ENCODE data around the gene BTF3. TPM values are rescaled to one million over a fixed set of nuclear protein-coding genes. Genes with fewer than 3 reads are reported as not detected.

Gene BTF3
- polyA plus RNA-seq, 1 donor from 2014 or later, result 324 TPM

DNA sequence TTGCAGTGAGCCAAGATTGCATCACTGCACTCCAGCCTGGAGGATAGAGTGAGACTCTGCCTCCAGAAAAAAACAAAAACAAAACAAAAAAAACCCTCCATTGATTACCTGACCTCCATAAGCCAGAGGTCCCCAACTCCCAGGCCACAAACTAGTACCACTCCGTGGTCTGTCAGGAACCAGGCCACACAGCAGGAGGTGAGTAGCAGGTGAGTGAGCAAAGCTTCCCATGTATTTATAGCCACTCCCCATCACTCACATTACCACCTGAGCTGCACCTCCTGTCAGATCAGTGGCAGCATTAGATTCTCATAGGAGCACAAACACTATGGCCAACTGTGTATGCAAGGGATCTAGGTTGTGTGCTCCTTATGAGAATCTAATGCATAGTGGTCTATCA, 13.7 kb upstream of the BTF3 start:
- Histone ChIP-seq H3K27me3 (ENCODE audit: insufficient read depth, low read depth, low read length) (no peaks in the 10 kb centered on the region), H4K20me1 (ENCODE audit: insufficient read depth) (no peaks in the 10 kb centered on the region), H3K9me3 (ENCODE audit: low read length) (no peaks in the 10 kb centered on the region), H3K27ac (ENCODE audit: low read length) (no peak overlapping the region), H3K4me2 (ENCODE audit: low read length) (no peak overlapping the region), H3K9ac (ENCODE audit: low read length) (no peak overlapping the region), H3K9me2 (ENCODE audit: insufficient read depth, low read length) (no peaks in the 10 kb centered on the region), H3F3A (ENCODE audit: insufficient read depth, low read length, poor library complexity, severe bottlenecking) (no peaks in the 10 kb centered on the region), H3K4me3 (ENCODE audit: low read length) (no peak overlapping the region), H2AFZ (ENCODE audit: low read depth, low read length) (no peak overlapping the region), H3K36me3 (ENCODE audit: insufficient read depth, low read length) (no peaks in the 10 kb centered on the region), H3K79me2 (replicated peaks; ENCODE audit: insufficient read depth, low read length) (no peaks in the 10 kb centered on the region)
- TF ChIP-seq EZH2 (IDR thresholded peaks at IDR 0.05; ENCODE audit: borderline replicate concordance, insufficient read depth, low read length, poor library complexity, severe bottlenecking), result no peak
- TF ChIP-seq, protein P1, sequence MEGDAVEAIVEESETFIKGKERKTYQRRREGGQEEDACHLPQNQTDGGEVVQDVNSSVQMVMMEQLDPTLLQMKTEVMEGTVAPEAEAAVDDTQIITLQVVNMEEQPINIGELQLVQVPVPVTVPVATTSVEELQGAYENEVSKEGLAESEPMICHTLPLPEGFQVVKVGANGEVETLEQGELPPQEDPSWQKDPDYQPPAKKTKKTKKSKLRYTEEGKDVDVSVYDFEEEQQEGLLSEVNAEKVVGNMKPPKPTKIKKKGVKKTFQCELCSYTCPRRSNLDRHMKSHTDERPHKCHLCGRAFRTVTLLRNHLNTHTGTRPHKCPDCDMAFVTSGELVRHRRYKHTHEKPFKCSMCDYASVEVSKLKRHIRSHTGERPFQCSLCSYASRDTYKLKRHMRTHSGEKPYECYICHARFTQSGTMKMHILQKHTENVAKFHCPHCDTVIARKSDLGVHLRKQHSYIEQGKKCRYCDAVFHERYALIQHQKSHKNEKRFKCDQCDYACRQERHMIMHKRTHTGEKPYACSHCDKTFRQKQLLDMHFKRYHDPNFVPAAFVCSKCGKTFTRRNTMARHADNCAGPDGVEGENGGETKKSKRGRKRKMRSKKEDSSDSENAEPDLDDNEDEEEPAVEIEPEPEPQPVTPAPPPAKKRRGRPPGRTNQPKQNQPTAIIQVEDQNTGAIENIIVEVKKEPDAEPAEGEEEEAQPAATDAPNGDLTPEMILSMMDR (IDR thresholded peaks at IDR 0.05; ENCODE audit: poor library complexity, severe bottlenecking), result no peak
- no peak for TF ChIP-seq SMC3 (conservative IDR thresholded peaks at IDR 0.05; ENCODE audit: poor library complexity)
- TF ChIP-seq RAD21 (conservative IDR thresholded peaks at IDR 0.05), result no peak
- no peak for TF ChIP-seq TAF1 (IDR thresholded peaks at IDR 0.05; ENCODE audit: low read depth)
- no peak for TF ChIP-seq EP300 (conservative IDR thresholded peaks at IDR 0.05; ENCODE audit: poor library complexity, severe bottlenecking)
- TF ChIP-seq, protein P2, sequence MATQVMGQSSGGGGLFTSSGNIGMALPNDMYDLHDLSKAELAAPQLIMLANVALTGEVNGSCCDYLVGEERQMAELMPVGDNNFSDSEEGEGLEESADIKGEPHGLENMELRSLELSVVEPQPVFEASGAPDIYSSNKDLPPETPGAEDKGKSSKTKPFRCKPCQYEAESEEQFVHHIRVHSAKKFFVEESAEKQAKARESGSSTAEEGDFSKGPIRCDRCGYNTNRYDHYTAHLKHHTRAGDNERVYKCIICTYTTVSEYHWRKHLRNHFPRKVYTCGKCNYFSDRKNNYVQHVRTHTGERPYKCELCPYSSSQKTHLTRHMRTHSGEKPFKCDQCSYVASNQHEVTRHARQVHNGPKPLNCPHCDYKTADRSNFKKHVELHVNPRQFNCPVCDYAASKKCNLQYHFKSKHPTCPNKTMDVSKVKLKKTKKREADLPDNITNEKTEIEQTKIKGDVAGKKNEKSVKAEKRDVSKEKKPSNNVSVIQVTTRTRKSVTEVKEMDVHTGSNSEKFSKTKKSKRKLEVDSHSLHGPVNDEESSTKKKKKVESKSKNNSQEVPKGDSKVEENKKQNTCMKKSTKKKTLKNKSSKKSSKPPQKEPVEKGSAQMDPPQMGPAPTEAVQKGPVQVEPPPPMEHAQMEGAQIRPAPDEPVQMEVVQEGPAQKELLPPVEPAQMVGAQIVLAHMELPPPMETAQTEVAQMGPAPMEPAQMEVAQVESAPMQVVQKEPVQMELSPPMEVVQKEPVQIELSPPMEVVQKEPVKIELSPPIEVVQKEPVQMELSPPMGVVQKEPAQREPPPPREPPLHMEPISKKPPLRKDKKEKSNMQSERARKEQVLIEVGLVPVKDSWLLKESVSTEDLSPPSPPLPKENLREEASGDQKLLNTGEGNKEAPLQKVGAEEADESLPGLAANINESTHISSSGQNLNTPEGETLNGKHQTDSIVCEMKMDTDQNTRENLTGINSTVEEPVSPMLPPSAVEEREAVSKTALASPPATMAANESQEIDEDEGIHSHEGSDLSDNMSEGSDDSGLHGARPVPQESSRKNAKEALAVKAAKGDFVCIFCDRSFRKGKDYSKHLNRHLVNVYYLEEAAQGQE (IDR thresholded peaks at IDR 0.05; ENCODE audit: borderline replicate concordance), result no peak
- no peak for TF ChIP-seq MXI1 (conservative IDR thresholded peaks at IDR 0.05; ENCODE audit: poor library complexity, severe bottlenecking)
- TF ChIP-seq POLR2AphosphoS5 (IDR thresholded peaks at IDR 0.05), result no peak

DNA sequence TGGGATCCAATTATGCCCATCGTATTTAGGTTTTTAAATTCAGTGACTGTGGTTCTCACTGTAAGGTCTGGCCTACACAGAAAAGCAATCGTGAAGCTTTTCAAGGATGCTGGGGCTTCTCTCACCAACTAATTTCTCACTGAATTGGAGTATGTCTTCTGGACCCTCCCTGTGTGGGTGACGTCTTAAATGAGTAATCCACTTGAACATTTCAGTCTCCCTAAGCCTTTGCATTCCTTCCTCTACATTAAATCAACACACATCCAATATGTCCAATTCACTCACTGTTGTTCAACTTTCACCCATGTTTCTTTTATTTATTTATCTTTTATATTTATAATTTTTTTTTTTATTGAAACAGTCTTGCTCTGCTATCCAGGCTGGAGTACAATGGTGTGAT, 12.5 kb upstream of the BTF3 start:
- Histone ChIP-seq H3K9ac (ENCODE audit: low read length) (no peak overlapping the region), H2AFZ (ENCODE audit: low read depth, low read length) (no peak overlapping the region), H4K20me1 (ENCODE audit: insufficient read depth) (no peaks in the 10 kb centered on the region), H3K36me3 (ENCODE audit: insufficient read depth, low read length) (no peaks in the 10 kb centered on the region), H3K27ac (ENCODE audit: low read length) (no peak overlapping the region), H3K79me2 (replicated peaks; ENCODE audit: insufficient read depth, low read length) (no peaks in the 10 kb centered on the region), H3K4me3 (ENCODE audit: low read length) (no peak overlapping the region), H3K27me3 (ENCODE audit: insufficient read depth, low read depth, low read length) (no peaks in the 10 kb centered on the region), H3K9me3 (ENCODE audit: low read length) (no peaks in the 10 kb centered on the region), H3F3A (ENCODE audit: insufficient read depth, low read length, poor library complexity, severe bottlenecking) (no peaks in the 10 kb centered on the region), H3K9me2 (ENCODE audit: insufficient read depth, low read length) (no peaks in the 10 kb centered on the region), H3K4me2 (ENCODE audit: low read length) (no peak overlapping the region)
- no peak for TF ChIP-seq RAD21 (conservative IDR thresholded peaks at IDR 0.05)
- no peak for TF ChIP-seq POLR2AphosphoS5 (IDR thresholded peaks at IDR 0.05)
- TF ChIP-seq, protein P2 (IDR thresholded peaks at IDR 0.05; ENCODE audit: borderline replicate concordance), result no peak
- TF ChIP-seq EZH2 (IDR thresholded peaks at IDR 0.05; ENCODE audit: borderline replicate concordance, insufficient read depth, low read length, poor library complexity, severe bottlenecking), result no peak
- TF ChIP-seq EP300 (conservative IDR thresholded peaks at IDR 0.05; ENCODE audit: poor library complexity, severe bottlenecking), result no peak
- TF ChIP-seq TAF1 (IDR thresholded peaks at IDR 0.05; ENCODE audit: low read depth), result no peak
- no peak for TF ChIP-seq SMC3 (conservative IDR thresholded peaks at IDR 0.05; ENCODE audit: poor library complexity)
- no peak for TF ChIP-seq MXI1 (conservative IDR thresholded peaks at IDR 0.05; ENCODE audit: poor library complexity, severe bottlenecking)
- TF ChIP-seq, protein P1 (IDR thresholded peaks at IDR 0.05; ENCODE audit: poor library complexity, severe bottlenecking), result no peak
